Gastrocnemius medialis (tissue), 4 donors: ENCODE data around the gene DENND6B.

Experiments
- POLR2A ChIP-seq, 2 donors: fragments of 450-650 bp; IDR thresholded peaks; one replicate each; pipeline ENCODE4 v1.6.1; 2017; ENCODE audit warnings: antibody characterized with exemption in 2 of 2, mild to moderate bottlenecking in 2 of 2, moderate library complexity in 2 of 2
- TF ChIP-seq, protein P1 (sequence below), 5 experiments: fragments of 450-650 bp in 3 of 5; fragments of 200-600 bp in 2 of 5; sonication (generic) in 2 of 5; IDR thresholded peaks in 4 of 5; conservative IDR thresholded peaks in 1 of 5; 1 replicate in 4 of 5; 2 replicates in 1 of 5; pipeline ENCODE4 v1.5.1; 2016 to 2019; ENCODE audit warnings: antibody characterized with exemption in 5 of 5, mild to moderate bottlenecking in 3 of 5, moderate library complexity in 3 of 5

DNA sequence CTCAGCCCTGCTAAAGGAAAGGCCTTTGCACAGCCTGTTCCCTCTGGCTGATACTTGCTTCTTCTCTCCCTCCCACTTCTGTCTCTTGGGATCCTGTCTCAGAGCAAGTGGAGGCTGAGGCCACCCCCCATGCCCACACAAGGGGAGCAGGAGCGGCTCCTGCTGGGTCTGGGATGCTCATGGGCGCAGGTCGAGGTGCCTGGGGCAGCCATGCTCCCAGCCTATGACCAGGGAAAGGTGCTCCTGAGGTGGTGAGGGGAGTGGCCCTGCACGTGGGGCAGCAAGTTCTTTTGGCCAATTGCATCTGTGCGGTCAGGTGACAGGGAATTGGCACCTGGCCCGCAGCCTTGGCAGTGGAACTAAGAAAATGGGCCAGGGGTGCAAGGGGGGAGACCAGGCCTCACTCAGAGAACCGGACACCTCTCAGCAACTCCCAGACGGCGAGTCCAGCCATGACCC is 58.1 kb downstream of the DENND6B start:
- TF ChIP-seq, protein P1, sequence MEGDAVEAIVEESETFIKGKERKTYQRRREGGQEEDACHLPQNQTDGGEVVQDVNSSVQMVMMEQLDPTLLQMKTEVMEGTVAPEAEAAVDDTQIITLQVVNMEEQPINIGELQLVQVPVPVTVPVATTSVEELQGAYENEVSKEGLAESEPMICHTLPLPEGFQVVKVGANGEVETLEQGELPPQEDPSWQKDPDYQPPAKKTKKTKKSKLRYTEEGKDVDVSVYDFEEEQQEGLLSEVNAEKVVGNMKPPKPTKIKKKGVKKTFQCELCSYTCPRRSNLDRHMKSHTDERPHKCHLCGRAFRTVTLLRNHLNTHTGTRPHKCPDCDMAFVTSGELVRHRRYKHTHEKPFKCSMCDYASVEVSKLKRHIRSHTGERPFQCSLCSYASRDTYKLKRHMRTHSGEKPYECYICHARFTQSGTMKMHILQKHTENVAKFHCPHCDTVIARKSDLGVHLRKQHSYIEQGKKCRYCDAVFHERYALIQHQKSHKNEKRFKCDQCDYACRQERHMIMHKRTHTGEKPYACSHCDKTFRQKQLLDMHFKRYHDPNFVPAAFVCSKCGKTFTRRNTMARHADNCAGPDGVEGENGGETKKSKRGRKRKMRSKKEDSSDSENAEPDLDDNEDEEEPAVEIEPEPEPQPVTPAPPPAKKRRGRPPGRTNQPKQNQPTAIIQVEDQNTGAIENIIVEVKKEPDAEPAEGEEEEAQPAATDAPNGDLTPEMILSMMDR (IDR thresholded peaks at IDR 0.05 in 4 of 5, conservative IDR thresholded peaks at IDR 0.05 in 1 of 5), result no peak
- TF ChIP-seq POLR2A (IDR thresholded peaks at IDR 0.05), result no peak
